Ecto neural progenitor cell (in vitro differentiated cells): ENCODE measurements around the gene NELFE.

ENCODE experiments used
- DNase-seq: peaks from one replicate; pipeline ENCODE4 v3.0.0-alpha.2; 2018; ENCODE audit warnings: low spot score

NELFE gene

DNA sequence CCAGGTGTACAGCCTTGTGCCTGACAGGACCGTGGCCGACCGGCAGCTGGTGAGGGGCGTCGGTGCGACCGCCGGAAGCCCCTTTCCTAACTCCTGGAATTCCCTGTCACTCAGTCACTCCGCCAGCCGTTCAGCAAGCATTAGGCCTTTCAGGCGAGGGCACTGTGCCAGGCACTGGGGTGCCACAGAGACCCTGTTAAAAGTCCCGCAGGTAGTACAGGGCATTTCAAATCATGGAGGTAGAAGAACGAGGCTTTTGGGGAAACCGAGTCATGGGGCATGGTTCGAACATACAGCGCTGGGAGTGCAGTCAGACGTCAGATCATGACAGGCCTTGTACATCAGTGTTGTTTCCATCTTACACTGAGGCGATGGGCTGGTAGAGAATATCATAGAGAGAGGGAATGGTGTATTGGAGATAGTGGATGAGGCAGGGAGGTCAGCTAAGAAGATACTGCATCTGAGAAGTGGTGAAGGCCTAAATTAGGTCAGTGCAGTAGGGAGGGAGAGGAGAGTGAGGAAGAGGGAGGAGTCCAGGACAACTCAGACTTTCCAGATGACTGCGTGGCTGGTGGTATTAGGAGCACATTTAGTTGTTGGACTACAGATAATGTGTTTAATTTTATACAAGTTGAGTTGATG lies 14.1 kb upstream of the NELFE start:
- DNase-seq, result no peak

DNA sequence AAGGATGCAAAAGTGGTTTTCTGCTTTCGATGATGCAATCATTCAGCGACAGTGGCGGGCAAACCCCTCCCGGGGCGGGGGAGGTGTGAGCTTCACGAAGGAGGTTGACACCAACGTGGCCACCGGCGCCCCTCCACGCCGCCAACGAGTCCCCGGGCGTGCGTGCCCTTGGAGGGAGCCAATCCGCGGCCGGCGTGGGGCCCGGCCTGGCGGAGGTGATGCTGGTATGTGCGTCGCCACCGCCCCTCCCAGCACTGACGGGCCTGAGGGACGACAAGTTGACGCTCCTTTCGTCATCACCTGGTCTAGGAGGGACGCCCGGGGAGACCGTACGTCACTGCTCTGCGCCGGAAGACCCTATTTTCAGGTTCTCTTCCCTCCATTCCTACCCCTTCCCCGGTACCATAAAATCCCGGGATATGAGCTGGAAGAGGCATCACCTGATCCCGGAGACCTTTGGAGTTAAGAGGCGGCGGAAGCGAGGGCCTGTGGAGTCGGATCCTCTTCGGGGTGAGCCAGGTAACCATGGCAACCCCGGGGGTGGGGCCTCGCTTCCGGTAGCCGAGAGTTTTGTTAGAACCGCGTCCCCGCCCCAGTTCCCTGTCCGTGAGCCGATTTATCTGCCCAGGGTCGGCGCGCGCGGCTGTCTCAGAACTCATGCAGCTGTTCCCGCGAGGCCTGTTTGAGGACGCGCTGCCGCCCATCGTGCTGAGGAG lies 13.4 kb upstream of the NELFE start, which contains the start of gene DXO:
TSS of gene DXO (minus strand) at position 146 of the 716 bp plus-strand sequence. CDS start 463 bp downstream, outside the sequence.
- peak; percentile 94 for DNase-seq

DNA sequence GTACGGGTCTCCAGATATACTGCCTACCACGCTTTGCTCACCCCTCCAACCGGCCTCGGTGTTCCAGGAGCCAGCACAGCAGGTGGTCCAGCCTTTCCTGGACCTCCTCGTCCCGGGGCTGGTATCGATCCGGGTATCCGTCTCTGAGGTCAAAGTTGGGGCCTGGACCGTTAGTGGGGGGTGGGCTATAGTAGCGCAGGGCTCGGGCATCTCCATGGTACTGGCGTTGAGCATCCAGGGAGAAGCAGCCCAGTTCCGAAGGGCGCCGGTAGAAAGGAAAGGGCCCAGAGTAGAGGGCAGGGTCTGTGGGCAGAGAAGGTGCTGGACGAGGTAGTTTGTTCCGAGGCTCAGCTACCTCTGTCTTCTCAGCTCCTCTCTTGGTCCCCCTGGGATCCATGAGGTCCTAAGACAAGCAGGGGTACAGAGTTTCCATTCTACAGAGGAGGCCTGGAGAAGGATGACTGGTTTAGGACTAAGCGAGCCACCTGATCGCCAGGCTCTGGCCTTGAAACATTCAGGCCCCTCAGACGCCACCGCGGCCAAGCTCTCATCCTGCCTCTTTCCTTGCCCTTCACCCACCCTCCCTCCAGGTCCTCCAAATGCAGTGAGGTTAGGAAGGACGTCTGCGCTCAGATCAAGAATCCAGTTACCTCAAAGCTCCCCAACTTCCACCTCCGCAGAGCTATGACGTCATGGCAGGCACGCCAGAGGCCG lies 12.7 kb upstream of the NELFE start:
- DNase-seq, result no peak

DNA sequence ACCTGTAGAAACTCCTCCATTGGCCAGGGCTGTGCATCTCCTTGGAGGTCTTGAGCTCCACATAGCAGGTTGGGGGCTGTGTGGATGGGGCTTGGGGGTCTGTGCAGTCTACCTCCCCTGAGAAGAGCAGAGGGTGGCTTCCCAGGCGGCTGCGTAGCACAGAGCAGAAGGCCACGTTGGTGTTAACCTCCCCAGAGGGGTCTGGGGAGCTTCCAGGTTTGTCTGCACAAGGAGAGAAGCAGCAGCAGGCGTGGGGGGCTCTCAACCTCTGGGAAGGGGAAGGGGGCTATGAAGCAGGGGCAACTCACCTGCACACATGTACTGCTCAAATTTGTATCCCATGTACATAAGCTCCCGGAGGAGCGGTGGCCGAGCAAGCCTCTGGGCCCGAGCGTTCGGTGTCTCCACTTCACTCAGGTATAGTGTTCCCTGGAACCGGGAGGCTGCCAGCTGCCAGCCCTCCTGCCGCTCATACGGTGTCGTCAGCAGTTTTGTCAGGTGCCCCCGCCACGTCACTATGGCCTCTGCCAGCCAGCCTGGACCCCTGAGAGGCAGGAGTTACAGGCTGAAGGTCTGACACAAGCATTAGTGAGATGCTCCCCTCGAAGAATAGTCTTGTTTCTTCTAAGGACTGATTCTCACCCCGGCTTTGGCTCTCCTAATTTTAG lies 12.0 kb upstream of the NELFE start:
- DNase-seq, result no peak

DNA sequence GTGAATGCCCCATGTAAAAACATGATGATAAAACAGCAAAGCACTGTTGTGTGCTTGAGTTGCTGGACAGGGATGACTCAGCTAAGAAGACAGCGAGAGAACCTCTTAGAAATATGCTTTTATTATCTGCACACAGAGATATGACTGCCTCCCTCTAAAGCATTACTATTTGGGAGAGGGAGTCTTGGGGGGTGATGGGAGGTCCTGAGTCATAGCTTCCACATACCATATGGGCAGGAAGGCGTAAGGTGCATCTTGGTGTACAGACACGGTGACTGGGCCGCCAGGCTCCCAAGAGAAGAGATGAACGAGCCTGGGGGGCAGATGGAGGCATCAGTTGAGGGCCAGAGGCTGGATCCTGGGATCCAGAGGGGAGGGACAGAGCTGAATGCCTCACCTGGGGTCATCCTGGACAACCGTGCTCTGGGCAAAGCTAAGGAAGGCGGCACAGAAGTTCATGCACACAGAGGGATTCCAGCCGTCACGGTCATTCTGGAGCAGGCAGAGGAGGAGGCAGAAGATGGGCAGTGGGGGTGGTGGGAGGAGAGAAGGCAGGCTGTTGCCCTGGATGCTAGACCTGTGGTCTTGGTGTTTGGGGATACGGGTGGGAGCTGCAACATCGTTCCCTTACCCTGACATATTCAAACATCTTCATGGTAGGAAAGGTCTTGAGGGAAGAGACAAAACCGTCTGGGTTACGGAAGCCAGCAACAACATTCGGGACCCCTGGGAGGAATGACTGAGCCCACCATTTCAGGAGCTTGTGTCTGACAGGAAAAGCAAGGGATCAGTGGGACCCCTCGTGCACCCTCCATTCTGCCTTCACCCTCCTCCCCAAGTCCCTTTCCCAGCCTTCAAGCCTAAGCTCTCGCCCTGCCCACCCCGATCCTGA lies 11.2 kb upstream of the NELFE start:
- no peak for DNase-seq

DNA sequence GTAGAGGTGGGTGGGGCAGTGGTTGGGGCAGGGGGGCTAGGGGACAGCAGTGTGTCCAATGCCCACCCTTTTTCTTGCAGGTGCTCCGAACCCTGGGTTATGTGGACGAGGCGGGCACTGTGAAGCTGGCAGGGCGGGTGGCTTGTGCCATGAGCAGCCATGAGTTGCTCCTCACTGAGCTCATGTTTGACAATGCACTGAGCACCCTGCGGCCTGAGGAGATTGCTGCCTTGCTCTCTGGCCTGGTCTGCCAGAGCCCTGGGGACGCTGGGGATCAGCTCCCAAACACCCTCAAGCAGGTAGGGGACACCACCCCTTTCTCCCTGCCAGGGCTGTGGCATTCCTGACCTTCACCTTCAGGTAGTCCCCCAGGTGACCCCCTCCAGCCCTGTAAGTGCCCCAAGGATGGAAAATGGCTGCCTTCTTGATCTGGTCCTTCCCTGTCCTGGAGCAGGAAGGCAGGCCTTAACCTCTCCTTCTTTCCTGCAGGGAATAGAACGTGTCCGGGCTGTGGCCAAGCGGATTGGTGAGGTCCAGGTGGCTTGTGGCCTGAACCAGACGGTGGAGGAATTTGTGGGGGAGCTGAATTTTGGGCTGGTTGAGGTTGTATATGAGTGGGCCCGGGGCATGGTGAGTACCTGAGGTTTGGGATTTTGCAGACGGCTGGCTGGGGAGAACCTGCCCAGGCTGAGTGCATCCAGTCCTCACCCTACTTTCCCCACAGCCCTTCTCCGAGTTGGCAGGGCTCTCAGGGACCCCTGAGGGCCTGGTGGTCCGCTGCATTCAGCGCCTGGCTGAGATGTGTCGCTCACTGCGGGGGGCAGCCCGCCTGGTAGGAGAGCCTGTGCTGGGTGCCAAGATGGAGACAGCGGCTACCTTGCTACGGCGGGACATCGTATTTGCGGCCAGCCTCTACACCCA lies 10.3 kb upstream of the NELFE start:
- DNase-seq, result no peak

DNA sequence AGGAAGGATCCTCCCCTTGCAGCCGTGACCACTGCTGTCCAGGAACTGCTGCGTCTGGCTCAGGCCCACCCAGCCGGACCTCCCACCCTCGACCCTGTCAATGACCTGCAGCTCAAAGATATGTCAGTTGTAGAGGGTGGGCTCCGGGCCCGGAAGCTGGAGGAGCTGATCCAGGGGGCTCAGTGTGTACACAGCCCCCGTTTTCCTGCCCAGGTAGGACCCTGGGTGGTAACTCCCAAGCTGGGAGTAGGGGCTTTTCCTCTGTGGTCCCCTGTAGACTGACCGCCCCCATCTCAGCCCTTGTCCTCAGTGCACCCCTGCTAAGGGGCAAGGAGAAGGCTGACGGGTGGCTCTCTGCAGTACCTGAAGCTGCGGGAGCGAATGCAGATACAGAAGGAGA lies 9.6 kb upstream of the NELFE start:
- DNase-seq, result no peak

DNA sequence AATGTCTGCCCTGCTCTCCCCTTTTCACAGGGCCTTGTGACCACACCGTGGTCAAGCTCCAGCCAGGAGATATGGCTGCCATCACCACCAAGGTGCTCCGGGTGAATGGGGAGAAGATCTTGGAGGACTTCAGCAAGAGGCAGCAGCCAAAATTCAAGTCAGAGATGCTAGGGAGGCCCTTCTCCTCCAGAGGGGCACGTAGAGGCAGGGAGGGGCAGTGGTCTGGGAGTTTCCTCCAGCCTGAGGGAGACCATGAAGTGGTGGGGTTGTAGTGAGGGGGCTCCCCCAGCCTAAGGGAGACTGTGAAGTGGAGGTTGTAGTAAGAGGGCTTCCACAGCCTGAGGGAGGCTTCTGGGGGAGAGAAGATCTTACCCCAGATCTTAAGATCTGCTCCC lies 9.2 kb upstream of the NELFE start:
- DNase-seq, result no peak

DNA sequence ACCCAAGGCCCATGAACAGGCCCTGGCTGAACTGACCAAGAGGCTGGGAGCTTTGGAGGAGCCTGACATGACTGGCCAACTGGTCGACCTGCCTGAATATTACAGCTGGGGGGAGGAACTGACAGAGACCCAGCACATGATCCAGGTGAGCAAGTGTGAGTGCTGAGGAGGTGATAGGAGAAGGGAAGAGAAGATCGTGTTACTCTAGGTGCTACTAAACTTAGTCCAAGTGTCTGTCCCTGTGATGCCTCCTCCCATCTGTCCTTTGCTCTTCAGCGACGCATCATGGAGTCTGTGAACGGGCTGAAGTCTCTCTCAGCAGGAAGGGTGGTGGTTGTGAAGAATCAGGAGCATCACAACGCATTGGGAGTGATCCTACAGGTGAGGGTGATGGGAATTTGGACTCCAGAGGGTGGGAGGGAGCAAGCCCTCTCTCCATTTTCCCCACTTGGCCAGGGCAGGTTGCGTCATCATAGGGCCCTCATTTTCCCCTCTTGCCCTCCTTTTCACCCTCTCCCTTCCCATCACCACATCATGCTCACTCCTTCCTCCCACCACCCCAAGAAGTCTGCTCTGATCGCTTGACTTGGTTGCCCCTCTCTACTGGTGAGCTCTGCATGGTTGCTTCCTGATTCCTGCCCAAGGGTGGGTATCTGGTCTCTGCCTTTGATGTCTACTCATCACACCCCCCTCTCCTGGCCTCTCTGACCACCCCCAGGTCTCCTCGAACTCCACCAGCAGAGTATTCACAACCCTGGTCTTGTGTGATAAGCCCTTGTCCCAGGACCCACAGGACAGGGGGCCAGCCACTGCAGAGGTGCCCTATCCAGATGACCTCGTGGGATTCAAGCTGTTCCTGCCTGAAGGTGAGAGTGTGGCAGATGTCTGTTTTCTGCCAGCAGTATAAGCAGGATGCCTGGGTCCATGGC lies 8.5 kb upstream of the NELFE start:
- DNase-seq, result no peak

DNA sequence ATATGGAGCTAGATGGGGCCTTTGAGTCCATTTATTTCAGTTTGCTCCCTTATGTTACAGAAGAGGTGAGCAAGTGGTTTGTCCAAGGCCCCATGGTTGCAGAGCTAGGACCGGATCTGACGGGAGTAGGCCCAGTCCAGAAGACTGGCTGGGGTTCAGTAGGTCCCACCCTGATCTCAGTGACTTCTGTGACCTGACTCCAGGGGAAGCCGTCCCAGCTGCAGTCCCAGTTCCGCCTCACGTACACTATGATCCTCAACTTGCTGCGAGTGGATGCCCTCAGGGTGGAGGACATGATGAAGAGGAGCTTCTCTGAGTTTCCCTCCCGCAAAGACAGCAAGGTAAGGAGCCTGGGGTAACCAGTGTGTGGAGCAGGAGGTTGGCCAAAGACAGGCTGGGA lies 7.7 kb upstream of the NELFE start:
- no peak for DNase-seq

DNA sequence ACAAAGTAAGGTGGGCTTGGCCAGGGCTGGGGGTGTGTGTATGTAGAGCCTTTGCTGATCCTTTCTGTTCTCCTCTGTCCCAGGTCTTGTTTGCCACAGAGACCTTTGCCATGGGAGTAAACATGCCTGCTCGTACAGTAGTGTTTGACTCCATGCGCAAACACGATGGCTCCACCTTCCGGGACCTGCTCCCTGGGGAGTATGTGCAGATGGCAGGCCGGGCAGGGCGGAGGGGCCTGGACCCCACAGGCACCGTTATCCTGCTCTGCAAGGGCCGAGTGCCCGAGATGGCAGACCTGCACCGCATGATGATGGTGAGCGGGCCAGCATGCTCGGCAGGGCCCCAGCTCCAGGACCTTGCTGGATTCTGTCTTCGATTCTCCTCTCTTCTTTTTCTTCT lies 6.9 kb upstream of the NELFE start:
- DNase-seq, result no peak

DNA sequence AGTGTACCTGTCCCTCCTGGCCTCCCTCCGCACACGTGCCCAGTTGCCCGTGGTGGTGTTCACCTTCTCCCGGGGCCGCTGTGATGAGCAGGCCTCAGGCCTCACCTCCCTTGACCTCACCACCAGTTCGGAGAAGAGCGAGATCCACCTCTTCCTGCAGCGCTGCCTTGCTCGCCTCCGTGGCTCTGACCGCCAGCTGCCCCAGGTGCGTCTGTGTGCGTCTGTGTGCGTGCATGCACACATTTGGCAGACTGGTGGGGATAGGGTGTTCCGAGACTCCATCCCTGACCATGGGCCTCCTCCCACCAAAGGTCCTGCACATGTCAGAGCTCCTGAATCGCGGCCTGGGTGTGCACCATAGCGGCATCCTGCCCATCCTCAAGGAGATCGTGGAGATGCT lies 5.2 kb upstream of the NELFE start:
- no peak for DNase-seq

DNA sequence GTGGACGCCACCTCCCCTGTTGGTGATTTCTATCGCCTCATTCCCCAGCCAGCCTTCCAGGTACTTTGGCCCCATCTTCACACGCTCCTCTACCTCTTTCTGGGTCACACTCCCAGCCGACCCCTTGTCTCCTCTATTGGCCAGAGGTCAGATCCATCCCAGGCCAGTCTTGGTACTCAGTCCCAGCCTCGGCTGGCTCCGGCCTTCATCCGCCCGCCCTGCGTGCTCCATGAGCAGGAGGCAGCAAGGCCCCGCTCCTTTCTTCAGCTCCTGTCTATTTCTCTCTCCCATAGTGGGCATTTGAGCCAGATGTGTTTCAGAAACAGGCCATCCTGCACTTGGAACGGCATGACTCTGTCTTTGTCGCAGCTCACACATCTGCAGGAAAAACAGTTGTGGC lies 2.8 kb upstream of the NELFE start:
- no peak for DNase-seq

DNA sequence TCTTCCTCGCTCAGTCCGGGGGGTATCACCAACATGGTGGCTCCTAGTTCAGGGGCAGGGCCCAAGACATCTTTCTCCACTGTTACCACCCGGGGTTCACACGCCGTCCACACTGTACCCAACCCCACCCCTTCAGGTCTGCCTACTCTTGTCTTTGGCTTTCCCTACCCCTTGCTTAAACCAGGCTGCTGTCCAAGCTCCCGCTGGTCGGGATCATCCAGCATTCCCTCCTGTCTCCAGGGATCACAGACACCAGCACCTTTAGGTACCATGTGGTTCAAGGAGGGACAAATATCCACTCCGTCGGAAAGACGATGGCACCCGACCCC lies 395 bp downstream of the NELFE start:
- no peak for DNase-seq

DNA sequence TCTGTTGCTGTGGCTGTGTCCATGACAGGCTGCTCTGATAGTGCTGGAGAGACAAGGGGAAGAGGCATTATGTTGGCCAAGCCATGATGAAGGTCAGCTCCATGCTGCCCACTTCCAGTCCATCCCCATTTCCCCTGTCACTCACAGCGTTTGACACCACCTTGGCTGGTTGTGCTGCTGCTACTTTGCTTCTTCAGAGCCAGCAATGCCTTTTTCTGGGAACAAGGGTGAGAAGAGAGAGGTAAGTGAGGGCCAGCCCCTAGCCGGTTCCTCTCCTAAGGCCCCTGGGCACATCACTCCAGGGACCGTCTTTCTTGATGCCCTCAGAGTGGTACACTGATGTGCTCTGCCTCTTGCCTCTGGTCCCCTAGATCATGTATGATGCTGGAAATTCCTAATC lies 2.0 kb downstream of the NELFE start:
- no peak for DNase-seq

DNA sequence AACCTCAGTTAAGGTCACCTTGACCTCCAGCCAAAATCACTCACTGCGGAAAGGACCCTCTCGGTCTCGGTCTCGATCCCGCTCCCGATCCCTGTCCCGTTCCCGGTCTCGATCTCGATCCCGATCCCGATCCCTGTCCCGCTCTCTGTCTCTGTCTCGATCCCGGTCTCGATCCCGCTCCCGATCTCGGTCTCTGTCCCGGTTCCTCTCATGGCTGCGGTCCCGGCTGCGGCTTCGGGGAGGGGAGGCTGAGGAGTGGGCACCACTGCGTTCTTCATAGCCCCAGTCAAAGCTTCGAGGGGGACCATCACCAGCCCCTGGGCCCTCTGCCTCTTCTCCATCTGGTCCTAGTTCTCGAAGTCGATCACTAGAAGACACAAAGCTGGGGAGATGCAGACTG lies 4.3 kb downstream of the NELFE start:
- no peak for DNase-seq

DNA sequence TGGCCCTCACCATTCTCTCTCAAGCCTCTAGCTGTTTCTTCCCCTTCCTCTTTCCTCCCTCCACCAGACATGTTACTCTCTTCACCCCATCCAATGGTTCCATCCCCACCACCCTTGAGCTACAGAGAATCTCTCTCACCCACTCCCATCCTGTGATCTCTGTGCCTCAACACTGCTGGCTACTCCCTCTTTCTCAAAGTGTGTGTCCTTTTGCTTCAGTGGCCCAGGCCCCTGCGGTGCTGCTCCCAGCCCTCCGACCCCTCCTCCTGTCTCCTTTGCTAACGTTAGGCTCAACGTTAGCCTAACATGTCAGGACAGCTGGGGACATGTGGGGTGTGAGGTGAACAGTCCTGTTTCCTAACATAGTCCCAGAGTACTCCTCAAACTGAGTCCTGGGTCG lies 5.9 kb downstream of the NELFE start:
- DNase-seq, result no peak

DNA sequence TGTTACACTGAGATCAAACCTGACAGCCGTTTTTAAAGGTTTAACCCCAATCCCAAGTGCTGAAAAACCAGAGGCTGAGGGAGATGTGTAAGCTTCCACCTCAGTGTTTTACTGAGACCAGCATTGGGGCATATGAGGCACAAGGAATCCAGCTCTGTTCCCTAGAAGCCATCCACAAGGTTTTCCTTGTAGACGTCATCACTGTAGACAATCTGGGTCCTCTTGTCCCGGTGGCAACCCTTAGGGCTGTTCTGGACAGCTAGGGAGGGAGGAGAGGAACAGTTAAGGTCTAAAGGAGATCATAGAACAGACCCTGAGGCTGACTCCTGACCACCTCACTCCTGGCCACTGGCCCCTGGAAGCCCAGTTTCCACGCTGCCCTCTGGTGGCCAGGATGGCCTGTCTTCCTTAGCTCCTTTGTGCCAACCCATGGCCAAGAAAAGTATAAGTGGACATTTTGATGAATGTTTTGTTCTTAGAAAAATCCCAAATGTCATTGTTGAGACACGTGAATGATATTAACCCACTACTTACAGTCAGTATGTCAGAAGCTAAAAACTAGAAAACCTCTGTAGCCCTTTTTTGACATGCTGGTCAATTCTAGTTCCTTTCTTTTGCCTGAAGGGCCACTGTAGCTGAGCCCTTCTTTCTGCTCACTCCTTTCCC lies 6.5 kb downstream of the NELFE start:
- DNase-seq, result peak; percentile 70

DNA sequence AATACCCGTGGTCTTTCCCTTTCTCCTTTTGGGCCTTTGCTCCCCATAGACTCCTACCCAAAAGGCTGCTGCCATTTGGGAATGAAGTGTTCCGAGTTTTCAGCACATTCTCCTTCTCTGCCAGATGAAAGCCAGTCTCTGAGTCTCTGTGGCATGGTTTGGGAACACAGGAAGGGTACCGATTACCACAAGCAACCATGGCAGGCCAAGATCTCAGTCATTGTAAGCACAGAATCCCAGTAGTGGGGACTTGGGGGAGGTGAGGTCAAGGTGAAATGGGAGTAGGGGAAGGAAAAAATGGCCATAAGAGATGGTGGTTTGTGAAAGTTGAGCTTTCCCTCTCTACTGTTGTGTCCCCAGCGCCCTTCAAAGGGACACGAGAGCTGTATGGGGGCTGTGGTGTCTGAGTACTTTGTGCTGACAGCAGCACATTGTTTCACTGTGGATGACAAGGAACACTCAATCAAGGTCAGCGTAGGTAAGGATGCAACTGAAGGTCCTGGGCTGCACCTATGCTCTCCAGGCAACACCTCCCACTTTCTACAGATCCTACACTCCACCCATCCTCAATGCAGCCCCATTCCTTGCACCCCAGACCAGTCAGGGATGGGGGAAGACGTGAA lies 8.7 kb downstream of the NELFE start:
- no peak for DNase-seq
